B cell (primary cell): Measurements from ENCODE around the gene GCC2.

Experiments
- CTCF ChIP-seq: fragments of 200-600 bp; IDR thresholded peaks from one replicate; pipeline ENCODE4 v1.8.0; 2022; ENCODE audit warnings: antibody characterized with exemption, mild to moderate bottlenecking
- EZH2 ChIP-seq: IDR thresholded peaks from 2 replicates; pipeline ENCODE4 v1.6.1; 2012; ENCODE audit warnings: borderline replicate concordance, low read depth, mild to moderate bottlenecking, moderate library complexity, low read length; ENCODE audit not compliant: insufficient read depth, poor library complexity, severe bottlenecking

GRCh38 chr2:108542071-108542470, 93.1 kb downstream of the GCC2 start:
- TF ChIP-seq CTCF (no peak), EZH2 (no peak)
